Large intestine (tissue), 12 donors: Measurements from ENCODE around the gene CNDP1. TPM values are rescaled to one million over a fixed set of nuclear protein-coding genes. Genes with fewer than 3 reads are reported as not detected.

Experiments
- DNase-seq, 2 donors: peaks; one replicate each; pipeline versions ENCODE4 v3.0.0 to v3.0.0-alpha.2; 2013
- H3K27ac ChIP-seq: one replicate; pipeline ENCODE4 v1.5.1; 2013; ENCODE audit warnings: low read length
- H3K27me3 ChIP-seq: 2 replicates; pipeline ENCODE4 v1.6.1; 2013; ENCODE audit warnings: low read length; ENCODE audit not compliant: control insufficient read depth, insufficient read depth
- H3K36me3 ChIP-seq: 2 replicates; pipeline ENCODE4 v1.6.1; 2013; ENCODE audit warnings: low read length; ENCODE audit not compliant: control insufficient read depth, insufficient read depth
- H3K4me1 ChIP-seq: one replicate; pipeline ENCODE4 v1.6.1; 2013; ENCODE audit warnings: low read length; ENCODE audit not compliant: control insufficient read depth, insufficient read depth
- H3K4me3 ChIP-seq: one replicate; pipeline ENCODE4 v1.5.1; 2013; ENCODE audit warnings: low read length
- H3K9me3 ChIP-seq: one replicate; pipeline ENCODE4 v1.6.1; 2013; ENCODE audit warnings: mild to moderate bottlenecking, low read depth, low read length, moderate library complexity; ENCODE audit not compliant: control insufficient read depth
- WGBS: methylation state at CpG from one replicate; pipeline ENCODE4 v1.1.5; 2013; ENCODE audit warnings: low lambda C conversion rate; ENCODE audit not compliant: insufficient coverage; 5-methylcytosine and 5-hydroxymethylcytosine counted together
- long read RNA-seq, 11 donors: transcript quantifications; one replicate each; lab custom pipeline, GENCODE V29; 2026
- polyA plus RNA-seq: library from polyadenylated mRNA; unstranded; fragments of 120-200 nt; gene quantifications from one replicate; pipeline ENCODE4 v1.2.1, GENCODE V29; 2013

Gene CNDP1, protein sequence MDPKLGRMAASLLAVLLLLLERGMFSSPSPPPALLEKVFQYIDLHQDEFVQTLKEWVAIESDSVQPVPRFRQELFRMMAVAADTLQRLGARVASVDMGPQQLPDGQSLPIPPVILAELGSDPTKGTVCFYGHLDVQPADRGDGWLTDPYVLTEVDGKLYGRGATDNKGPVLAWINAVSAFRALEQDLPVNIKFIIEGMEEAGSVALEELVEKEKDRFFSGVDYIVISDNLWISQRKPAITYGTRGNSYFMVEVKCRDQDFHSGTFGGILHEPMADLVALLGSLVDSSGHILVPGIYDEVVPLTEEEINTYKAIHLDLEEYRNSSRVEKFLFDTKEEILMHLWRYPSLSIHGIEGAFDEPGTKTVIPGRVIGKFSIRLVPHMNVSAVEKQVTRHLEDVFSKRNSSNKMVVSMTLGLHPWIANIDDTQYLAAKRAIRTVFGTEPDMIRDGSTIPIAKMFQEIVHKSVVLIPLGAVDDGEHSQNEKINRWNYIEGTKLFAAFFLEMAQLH
- 0.27 TPM for polyA plus RNA-seq
- long read RNA-seq, donor 1 = 0 reads
- long read RNA-seq, donor 2 = 0 reads
- long read RNA-seq, donor 3 = 0 reads
- long read RNA-seq, donor 4 = 0 reads
- long read RNA-seq, donor 5 = 0 reads
- long read RNA-seq, donor 6 = 0 reads
- long read RNA-seq, donor 7 = 0 reads
- long read RNA-seq, donor 8 = 0 reads
- long read RNA-seq, donor 9 = 0 reads
- long read RNA-seq, donor 10 = 0 reads
- long read RNA-seq, donor 11 = 0 reads

DNA sequence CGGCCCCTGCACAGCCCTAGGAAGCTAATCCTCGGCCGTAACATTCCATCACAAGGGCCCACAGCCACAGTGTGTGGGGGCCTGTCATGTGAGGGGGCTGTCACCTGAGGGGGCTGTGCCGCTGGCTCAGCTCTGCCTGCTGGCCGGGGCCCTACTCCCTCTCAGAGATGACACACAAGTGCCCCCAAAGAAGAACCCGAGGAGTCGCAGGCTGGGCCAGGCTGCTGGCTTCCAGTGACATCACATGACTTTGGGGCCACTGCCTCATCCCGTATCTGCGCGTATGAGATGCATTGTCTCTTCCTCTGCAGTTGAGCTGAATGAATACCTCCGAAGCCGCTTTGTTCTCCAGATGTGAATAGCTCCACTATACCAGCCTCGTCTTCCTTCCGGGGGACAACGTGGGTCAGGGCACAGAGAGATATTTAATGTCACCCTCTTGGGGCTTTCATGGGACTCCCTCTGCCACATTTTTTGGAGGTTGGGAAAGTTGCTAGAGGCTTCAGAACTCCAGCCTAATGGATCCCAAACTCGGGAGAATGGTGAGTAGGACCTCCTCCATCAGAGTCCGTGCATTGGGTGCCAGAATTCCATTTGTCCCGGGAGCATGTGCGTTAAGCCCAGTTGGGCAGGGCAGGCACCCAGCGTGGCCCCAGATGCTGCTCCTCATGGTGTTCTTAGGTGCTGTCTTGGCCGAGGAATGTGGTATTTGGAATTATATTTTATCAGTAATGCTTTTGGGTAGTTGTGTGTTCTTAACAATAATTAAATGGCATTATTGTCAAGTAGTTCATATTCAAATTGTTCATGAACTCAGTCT, at the start of gene CNDP1:
TSS of gene CNDP1 (plus strand) at position 351 of the 820 bp plus-strand sequence. CDS start at position 519, 168 bp downstream.
- no CpG with 5 or more reads among the region's 21 CpGs for WGBS
- no peaks in the 10 kb centered on the region for H3K36me3 ChIP-seq

DNA sequence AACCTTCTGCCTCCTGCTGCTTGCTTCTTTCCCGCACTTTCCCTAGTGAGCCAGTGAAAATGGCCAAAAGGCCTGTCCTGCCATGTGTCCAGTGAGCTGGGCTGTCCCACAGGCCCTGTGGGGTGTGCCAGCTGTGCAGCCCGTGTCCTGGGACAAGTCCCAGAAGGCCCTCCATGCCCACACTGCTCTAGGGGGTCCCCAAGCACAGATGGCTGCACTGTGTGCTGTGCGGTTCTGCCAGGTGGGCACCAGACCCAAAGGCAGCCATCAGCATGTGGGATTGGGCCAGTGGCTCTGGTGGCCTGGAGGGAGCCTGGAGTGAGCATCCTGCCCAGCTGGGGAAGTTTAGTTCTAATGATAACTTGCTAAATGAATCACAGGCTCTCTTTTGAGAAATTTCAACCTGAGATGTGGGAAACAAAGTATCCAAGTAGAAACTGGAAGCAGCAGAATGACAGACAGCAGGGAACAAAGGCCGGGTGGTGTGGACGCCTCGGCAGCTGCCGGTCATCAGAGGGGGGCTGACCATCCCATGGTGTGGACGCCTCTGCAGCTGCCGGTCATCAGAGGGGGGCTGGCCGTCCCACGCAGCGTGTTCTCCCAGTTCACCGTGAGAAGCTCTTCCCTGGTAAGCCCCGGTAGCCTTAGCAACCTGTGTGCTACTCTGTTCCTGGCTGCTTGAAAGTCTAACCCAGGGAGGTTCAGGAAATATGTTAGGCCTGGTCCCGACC, 48.0 kb upstream of the CNDP1 start:
- no peaks in the 10 kb centered on the region for H3K36me3 ChIP-seq
- WGBS = no CpG with 5 or more reads among the region's 15 CpGs
- H3K4me1 ChIP-seq = peaks cover 18% of the 10 kb centered on the region
- H3K27me3 ChIP-seq = no peaks in the 10 kb centered on the region
- DNase-seq = no peak
- H3K9me3 ChIP-seq = no peaks in the 10 kb centered on the region
- no peak overlapping the region for H3K27ac ChIP-seq
- no peak overlapping the region for H3K4me3 ChIP-seq

More for the DNA sequence above, at the start of gene CNDP1:
- Histone ChIP-seq H3K4me3 (no peak within 1 kb of the TSS), H3K9me3 (no peaks in the 10 kb centered on the region), H3K27ac (no peak within 1 kb of the TSS), H3K4me1 (peaks cover 4% of the 10 kb centered on the region), H3K27me3 (no peaks in the 10 kb centered on the region)
- DNase-seq = no peak

DNA sequence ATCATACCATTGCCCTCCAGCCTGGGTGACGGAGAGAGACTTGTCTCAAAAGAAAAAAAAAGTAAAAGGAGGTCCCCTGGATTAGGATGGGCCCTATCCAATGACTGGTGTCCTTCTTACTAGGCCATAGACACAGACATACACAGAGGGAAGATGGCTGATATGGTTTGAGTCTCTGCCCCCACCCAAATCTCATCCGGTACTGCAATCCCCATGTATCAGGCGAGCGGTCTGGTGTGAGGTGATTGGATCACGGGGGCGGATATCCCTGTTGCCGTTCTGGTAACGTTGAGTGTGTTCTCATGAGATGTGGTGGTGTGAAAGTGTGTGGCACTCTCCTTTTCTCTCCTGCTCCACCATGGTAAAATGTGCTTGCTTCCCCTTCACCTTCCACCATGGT, 45.9 kb upstream of the CNDP1 start:
- no peaks in the 10 kb centered on the region for H3K9me3 ChIP-seq
- H3K27me3 ChIP-seq = no peaks in the 10 kb centered on the region
- no CpG with 5 or more reads among the region's 8 CpGs for WGBS
- H3K36me3 ChIP-seq = no peaks in the 10 kb centered on the region
- no peak overlapping the region for H3K4me3 ChIP-seq
- no peak overlapping the region for H3K27ac ChIP-seq
- peaks cover 18% of the 10 kb centered on the region for H3K4me1 ChIP-seq
- no peak for DNase-seq

DNA sequence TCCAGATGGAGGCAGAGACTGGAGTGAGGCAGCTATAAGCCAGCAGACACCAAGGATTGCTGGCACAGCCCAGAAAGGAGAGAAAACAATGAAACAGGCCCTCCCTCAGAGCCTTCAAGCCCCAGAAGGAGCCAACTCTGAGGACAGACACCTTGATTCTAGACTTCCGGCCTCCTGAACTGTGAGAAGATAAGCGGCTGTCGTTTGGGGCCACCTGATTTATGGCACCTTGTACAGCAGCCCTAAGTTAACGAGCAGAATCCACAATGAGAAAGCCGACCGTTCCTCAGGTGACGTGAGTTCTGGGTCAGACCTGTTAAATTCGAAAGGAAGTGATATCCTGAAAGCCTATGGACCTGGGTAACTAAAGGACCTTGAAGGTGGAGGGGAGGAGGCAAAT, 45.4 kb upstream of the CNDP1 start:
- no peaks in the 10 kb centered on the region for H3K36me3 ChIP-seq
- H3K27ac ChIP-seq = no peak overlapping the region
- no peaks in the 10 kb centered on the region for H3K27me3 ChIP-seq
- no peak overlapping the region for H3K4me3 ChIP-seq
- DNase-seq = peak; percentile 63 to 86
- H3K9me3 ChIP-seq = no peaks in the 10 kb centered on the region
- H3K4me1 ChIP-seq = peaks cover 18% of the 10 kb centered on the region
- WGBS = 30% methylated on average over 3 of the region's 8 CpGs

DNA sequence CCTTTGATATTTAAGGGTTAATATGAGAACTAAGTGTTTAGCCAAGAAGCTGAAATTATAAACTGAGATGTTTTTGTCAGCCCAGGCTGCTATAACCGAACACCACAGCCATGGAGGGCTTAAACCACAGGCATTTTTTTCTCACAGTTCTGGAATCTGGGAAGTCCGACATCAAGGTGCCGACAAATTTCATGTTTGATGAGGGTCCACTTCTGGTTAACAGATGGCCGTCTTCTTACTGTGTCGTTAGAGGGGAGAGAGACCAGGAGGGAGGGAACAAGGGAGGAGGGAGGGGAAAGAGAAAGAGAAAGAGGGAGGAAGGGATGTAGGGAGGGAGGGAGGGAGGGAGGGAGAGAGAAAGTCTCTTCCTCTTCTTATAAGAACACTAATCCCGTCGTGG, 44.6 kb upstream of the CNDP1 start:
- H3K4me3 ChIP-seq = no peak overlapping the region
- WGBS = 80% methylated on average over 1 of the region's 7 CpGs
- H3K9me3 ChIP-seq = no peaks in the 10 kb centered on the region
- H3K36me3 ChIP-seq = no peaks in the 10 kb centered on the region
- H3K27me3 ChIP-seq = no peaks in the 10 kb centered on the region
- no peak overlapping the region for H3K27ac ChIP-seq
- peaks cover 15% of the 10 kb centered on the region for H3K4me1 ChIP-seq
- no peak for DNase-seq

DNA sequence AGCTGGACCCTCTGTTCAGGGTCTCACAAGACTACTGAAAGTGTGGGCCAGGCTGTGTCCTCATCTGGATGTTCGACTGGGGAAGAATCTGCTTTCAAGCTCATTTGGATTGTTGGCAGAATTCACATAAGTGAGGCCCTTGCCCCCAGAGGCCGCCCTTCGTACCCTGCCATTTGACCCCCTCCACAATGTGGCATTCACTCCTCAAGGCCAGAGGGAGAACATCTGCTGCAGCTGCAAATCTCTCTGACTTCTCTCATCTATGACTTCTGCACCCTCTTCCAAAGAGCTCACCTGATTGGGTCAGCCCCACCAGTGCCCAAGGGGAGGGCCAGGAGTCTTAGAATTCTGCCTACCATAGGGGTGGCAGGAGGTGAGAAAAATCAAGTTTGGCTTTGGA, 42.0 kb upstream of the CNDP1 start:
- WGBS = no CpG with 5 or more reads among the region's 3 CpGs
- Histone ChIP-seq H3K4me1 (peaks cover 16% of the 10 kb centered on the region), H3K4me3 (no peak overlapping the region), H3K27me3 (no peaks in the 10 kb centered on the region), H3K9me3 (no peaks in the 10 kb centered on the region), H3K27ac (no peak overlapping the region), H3K36me3 (no peaks in the 10 kb centered on the region)
- no peak for DNase-seq

DNA sequence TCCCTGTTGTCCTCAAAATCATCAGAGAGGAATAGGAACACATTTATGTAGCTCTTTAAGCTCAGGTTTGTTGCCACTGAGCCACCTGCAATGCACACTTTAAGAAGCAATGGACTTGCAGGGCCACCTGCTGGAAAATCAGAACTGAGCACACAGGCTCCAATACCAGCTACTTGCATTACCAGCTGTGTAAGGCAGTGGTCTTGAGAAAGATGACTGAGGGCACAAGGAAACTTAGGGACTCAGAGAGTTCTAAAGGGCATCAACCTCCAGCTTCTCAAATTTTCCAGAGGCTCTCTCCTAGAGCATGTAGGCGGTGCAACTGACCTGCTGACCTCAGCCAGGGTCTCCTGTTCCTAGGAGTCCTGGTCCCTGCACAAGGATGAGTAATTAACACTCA, 40.6 kb upstream of the CNDP1 start:
- Histone ChIP-seq H3K27ac (no peak overlapping the region), H3K27me3 (no peaks in the 10 kb centered on the region), H3K9me3 (no peaks in the 10 kb centered on the region), H3K4me3 (no peak overlapping the region), H3K4me1 (peaks cover 22% of the 10 kb centered on the region), H3K36me3 (peaks cover 2% of the 10 kb centered on the region)
- no CpG with 5 or more reads among the region's 1 CpG for WGBS
- peak; percentile 68 to 72 for DNase-seq

DNA sequence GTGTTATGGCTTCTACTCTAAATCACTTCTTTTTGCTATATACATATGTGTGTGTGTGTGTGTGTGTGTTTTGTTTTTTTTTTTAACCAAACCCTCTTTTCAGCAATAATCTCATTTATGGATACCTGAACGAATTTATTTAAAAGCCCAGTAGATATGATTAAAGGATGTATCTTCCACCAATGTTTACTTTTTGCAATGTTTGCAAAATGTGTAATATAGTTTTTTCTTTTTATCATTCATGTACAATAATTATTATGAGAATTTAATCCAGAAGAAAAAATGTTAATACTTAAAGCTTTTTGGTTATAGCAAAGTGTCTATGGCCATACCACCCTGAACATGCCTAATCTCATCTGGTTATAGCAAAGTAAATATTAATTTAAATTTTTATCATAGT, 39.8 kb upstream of the CNDP1 start:
- Histone ChIP-seq H3K4me3 (no peak overlapping the region), H3K9me3 (no peaks in the 10 kb centered on the region), H3K27ac (no peak overlapping the region), H3K4me1 (peaks cover 22% of the 10 kb centered on the region), H3K36me3 (peaks cover 3% of the 10 kb centered on the region), H3K27me3 (no peaks in the 10 kb centered on the region)
- no CpG with 5 or more reads among the region's 1 CpG for WGBS
- no peak for DNase-seq

DNA sequence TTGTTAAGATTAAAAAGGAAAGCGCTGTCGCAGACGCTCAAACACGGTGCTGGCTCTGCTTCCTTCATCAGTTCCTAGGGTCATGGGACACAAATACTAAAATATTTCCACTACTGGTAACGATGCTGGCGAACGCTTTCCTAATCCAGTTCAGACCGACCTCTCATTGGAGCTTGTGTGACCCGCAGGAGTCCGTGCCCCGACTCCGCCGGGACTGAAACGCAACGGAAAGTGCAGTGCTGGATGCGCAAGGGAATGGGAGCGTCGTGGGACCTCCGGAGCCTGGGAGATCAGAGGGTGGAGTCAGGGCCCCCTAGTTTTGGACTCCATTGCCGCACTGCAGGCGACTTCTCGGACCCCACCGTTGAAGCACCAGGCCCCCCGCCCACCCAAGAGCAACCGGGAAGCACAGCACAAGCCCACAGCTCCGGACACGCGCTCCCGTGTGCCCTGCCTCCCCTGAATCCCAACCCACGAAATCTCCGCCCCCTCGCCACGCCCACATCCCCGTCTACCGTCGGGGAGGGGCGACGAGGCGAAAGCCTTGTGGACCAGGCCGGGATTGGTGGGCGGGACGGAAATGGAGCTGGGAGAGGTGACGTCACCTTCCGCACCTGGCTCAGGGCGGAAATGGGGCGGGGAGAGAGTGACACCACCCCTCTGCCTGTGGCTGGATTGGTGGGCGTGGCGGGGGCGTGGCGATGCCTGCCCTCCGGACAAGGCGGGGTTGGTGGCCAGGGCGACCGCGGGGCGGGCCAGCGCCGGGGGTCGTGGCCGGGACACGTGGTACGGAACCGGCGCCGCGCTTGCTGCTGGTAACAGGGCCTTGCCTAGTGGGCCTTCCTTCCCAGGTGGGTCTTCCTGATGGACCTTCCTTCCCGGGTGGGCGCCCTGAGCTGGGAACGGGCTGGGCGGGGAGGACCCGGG, 38.5 kb upstream of the CNDP1 start, which contains the start of gene CNDP2:
TSS of gene CNDP2 (plus strand) at position 783 of the 927 bp plus-strand sequence. CDS start 3,611 bp downstream, outside the sequence.
- Histone ChIP-seq H3K4me3 (peak within 1 kb of the TSS; percentile 80), H3K27ac (peak within 1 kb of the TSS; percentile 95), H3K4me1 (peaks cover 27% of the 10 kb centered on the region), H3K36me3 (peaks cover 3% of the 10 kb centered on the region), H3K9me3 (no peaks in the 10 kb centered on the region), H3K27me3 (no peaks in the 10 kb centered on the region)
- no CpG with 5 or more reads among the region's 71 CpGs for WGBS
- DNase-seq = peak; percentile 100
